PFSK-1 (cell line): ENCODE results near the gene RPL36A.

Experiments used
- FOXP2 ChIP-seq: optimal IDR thresholded peaks from 2 replicates; pipeline ENCODE3; 2011; ENCODE audit warnings: borderline replicate concordance, control low read depth, inconsistent platforms; ENCODE audit not compliant: insufficient read depth; ENCODE audit errors: extremely low read length, extremely low read depth
- POLR2AphosphoS5 ChIP-seq: IDR thresholded peaks from 2 replicates; pipeline ENCODE4 v1.6.1; 2012; ENCODE audit warnings: low read depth, mild to moderate bottlenecking, control low read depth, low read length, moderate library complexity
- SIN3A ChIP-seq: IDR thresholded peaks from 2 replicates; pipeline ENCODE4 v1.6.1; 2012; ENCODE audit warnings: mild to moderate bottlenecking, low read length, moderate library complexity, borderline replicate concordance; ENCODE audit not compliant: insufficient read depth
- TAF1 ChIP-seq: IDR thresholded peaks from 2 replicates; pipeline ENCODE4 v1.6.1; 2012; ENCODE audit warnings: low read length, control low read depth, borderline replicate concordance; ENCODE audit not compliant: insufficient read depth
- TF ChIP-seq, protein P1 (sequence below), 2 experiments: IDR thresholded peaks; 2 replicates each; pipeline versions ENCODE4 v1.6.1 to v1.8.0; 2011 to 2012; ENCODE audit warnings: low read depth in 2 of 2, low read length in 2 of 2, control low read depth in 1 of 2, inconsistent platforms in 1 of 2, mild to moderate bottlenecking in 1 of 2, moderate library complexity in 1 of 2; ENCODE audit not compliant: insufficient read depth in 1 of 2

Gene RPL36A

DNA sequence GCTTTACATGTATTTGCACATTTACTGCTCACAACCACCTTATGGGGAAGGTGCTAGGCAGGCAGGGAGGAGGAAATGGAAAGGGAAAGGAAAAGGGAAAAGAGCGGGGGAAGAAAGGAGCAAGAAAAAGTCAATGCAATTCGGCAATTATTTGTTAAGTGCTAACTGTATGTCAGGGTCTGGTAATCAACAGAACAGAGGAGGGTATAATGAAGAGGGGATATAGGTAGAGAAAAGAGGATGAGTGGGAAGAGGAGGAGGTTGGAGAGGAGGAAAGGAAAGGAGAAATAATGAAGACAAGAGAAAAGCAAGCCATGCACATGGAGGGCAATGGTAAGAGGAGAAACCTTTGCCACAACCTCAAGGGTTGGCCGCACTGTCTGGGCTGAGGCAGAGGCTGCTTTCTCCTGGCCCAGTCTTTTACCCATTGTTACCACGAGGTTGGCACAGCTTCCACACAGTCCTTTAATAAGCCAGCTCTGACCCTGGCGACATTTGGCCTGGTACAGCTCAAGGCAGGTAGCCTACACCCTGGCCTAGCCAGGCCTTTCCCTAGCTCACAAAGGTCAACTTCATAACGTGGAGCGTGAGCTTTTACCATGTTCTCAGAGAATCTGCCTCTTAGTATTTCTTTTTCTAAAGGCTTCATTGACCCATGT, 5.7 kb upstream of the RPL36A start:
- TF ChIP-seq SIN3A (no peak), FOXP2 (no peak), TAF1 (no peak), POLR2AphosphoS5 (no peak)
- TF ChIP-seq, protein P1, sequence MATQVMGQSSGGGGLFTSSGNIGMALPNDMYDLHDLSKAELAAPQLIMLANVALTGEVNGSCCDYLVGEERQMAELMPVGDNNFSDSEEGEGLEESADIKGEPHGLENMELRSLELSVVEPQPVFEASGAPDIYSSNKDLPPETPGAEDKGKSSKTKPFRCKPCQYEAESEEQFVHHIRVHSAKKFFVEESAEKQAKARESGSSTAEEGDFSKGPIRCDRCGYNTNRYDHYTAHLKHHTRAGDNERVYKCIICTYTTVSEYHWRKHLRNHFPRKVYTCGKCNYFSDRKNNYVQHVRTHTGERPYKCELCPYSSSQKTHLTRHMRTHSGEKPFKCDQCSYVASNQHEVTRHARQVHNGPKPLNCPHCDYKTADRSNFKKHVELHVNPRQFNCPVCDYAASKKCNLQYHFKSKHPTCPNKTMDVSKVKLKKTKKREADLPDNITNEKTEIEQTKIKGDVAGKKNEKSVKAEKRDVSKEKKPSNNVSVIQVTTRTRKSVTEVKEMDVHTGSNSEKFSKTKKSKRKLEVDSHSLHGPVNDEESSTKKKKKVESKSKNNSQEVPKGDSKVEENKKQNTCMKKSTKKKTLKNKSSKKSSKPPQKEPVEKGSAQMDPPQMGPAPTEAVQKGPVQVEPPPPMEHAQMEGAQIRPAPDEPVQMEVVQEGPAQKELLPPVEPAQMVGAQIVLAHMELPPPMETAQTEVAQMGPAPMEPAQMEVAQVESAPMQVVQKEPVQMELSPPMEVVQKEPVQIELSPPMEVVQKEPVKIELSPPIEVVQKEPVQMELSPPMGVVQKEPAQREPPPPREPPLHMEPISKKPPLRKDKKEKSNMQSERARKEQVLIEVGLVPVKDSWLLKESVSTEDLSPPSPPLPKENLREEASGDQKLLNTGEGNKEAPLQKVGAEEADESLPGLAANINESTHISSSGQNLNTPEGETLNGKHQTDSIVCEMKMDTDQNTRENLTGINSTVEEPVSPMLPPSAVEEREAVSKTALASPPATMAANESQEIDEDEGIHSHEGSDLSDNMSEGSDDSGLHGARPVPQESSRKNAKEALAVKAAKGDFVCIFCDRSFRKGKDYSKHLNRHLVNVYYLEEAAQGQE (IDR thresholded peaks at IDR 0.05; ENCODE audit: insufficient read depth in 1 of 2, low read depth in 2 of 2, low read length in 2 of 2) = no peak

DNA sequence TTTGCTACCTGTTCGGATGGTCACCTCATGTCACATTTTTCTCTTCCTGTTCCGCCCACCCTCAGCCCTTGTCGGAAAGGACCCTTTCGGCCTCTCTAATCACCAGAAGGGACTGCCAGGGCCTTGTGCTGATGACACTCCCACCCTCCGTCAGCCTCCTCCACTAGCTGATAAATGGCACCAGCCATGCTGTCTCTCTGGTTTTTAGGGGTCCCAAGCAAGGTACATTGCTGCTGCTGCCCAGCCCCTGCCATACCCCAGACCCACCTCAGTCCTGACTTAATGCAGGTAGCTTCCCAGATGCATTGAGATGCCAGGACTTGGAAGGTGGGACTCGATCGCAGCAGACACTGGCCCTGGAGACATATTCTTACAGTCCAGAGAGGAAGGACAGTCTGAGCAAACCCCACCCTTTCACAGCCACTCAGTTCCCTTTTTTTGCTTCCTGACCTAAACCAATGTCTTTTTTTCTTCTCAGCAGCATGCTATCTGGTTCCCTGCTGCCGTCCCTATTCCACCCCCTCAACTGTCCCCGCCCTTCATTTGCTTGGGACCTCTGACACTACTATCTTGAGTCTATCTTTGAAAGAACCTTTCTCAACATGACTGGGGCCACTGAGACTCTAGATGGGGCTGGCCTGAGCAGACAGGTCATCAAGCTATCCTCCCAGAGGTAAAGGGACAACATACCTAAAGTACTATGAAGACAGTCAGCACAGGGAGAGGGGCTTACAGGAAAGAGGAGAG, 4.8 kb upstream of the RPL36A start, which contains the start of gene BTK:
TSS of gene BTK (minus strand) at position 397 of the 747 bp plus-strand sequence. CDS start 10,907 bp downstream, outside the sequence.
- no peak for TF ChIP-seq FOXP2
- TF ChIP-seq, protein P1 (IDR thresholded peaks at IDR 0.05; ENCODE audit: insufficient read depth in 1 of 2, low read depth in 2 of 2, low read length in 2 of 2) = no peak
- no peak for TF ChIP-seq TAF1
- TF ChIP-seq POLR2AphosphoS5 = no peak
- no peak for TF ChIP-seq SIN3A

GRCh38 chrX:101386542-101386885, 4.3 kb upstream of the RPL36A start:
- TF ChIP-seq SIN3A = no peak
- TF ChIP-seq POLR2AphosphoS5 = no peak
- no peak for TF ChIP-seq TAF1
- no peak for TF ChIP-seq FOXP2
- TF ChIP-seq, protein P1 (IDR thresholded peaks at IDR 0.05; ENCODE audit: insufficient read depth in 1 of 2, low read depth in 2 of 2, low read length in 2 of 2) = no peak

DNA sequence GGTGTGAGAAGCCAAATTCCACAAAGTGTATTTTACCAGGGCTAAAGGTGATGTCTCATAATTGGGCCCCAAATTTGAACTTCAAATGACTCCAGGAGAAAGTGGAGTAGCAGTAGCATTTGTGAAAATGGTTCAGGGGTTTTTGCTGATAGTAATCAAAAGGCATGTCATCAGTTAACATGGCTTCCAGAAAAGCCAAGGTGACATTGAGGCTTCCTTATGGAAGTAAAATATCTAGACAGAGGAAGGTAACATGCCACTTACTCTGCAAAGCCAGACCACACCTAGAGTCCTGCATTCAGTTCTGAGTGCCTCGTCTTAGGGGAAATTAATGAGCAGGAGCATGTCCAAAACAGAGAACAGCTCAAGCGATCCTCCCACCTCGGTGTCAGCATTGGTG, 2.2 kb upstream of the RPL36A start:
- TF ChIP-seq, protein P1 (IDR thresholded peaks at IDR 0.05; ENCODE audit: insufficient read depth in 1 of 2, low read depth in 2 of 2, low read length in 2 of 2) = no peak
- no peak for TF ChIP-seq SIN3A
- TF ChIP-seq FOXP2 = no peak
- TF ChIP-seq TAF1 = no peak
- no peak for TF ChIP-seq POLR2AphosphoS5

GRCh38 chrX:101391831-101392230, 1.0 kb downstream of the RPL36A start:
- TF ChIP-seq SIN3A (no peak), TAF1 (no peak), FOXP2 (no peak), POLR2AphosphoS5 (0 out of 2 replicates have a peak, but pooled peaks have one; percentile 18)
- TF ChIP-seq, protein P1 (IDR thresholded peaks at IDR 0.05; ENCODE audit: insufficient read depth in 1 of 2, low read depth in 2 of 2, low read length in 2 of 2) = no peak
